ENCODE measurements around the gene CCHCR1.
"Not testable (repeated sequence)": the region's sequence is repeated elsewhere in the genome, so short reads cannot be mapped to it uniquely, and the experiment has no call there.

The CCHCR1 gene

DNA sequence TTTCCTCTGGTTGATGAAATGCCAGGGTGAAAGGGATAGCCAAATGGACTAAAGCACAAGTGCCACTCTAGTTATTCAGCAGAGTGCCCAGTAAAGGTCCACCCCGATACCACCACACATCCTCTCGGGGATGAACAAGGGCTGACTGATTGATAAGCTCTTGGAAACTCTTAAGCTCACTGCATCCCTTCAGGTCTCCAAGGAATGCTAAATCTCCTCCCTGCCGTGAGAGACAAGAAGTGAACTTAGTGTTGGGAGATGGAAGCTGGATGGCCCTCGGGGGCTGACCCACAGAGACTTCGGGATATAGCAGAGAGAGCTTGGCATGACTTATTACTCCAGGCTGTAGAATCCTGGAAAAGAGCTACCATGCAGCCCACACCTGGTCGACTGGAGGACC lies 26.3 kb upstream of the CCHCR1 start:
- DNase-seq (ENCODE audit: low spot score) = not testable (repeated sequence)

DNA sequence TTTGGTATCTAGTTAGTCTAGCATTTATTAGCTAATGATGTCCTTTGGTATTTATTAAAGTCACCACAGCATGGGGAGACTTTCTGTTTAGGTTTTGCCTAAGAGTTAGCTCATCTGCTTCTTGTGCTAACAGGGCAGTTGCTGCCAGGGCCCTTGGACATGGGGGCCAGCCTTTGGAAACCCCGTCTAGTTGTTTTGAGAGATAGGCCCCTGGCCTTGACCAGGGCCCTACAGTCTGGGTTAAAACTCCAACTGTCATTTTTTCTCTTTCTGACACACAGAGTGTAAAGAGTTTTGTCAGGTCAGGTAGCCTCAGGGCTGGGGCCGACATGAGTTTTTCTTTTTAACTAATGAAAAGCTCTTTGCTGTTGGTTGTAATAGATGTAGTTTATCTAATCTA lies 25.7 kb upstream of the CCHCR1 start:
- DNase-seq (ENCODE audit: low spot score) = not testable (repeated sequence)

DNA sequence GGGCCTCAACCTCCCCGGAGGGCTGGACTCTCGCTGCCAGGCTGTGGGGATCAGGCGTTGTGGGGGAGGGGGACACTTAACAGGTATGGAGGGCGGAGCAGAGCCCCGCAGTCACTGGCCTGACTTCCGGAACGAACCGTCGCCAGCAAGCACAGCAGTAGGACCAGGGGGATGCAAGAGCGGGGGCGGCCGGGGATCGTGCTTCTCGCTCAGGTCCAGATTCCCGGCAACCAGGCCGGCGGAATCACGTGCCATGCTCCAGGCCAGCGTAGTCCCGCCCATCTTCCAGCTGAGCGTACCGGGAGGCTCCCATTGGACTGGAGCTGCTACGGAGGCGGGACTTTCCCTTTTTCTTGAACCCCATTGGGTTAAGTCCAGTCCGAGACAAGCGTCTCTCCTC lies 22.9 kb upstream of the CCHCR1 start:
- DNase-seq (ENCODE audit: low spot score) = peak; percentile 84

DNA sequence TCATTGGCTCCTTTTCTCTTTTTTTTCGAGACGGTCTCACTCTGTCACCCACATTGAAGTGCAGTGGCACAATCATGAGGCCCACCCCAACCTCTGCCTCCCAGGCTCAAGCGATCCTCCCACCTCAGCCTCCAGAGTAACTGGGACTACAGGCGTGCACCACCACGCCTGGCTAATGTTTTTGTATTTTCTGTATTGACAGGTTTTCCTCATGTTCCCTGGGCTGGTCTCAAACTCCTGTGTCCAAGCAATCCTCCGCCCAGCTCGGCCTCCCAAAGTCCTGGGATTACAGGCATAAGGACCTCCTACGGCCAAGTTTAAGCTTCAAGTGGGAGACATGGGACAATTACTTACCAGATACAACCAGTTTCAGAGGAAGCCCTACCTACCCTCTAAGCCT lies 22.3 kb upstream of the CCHCR1 start:
- DNase-seq (ENCODE audit: low spot score) = no peak

DNA sequence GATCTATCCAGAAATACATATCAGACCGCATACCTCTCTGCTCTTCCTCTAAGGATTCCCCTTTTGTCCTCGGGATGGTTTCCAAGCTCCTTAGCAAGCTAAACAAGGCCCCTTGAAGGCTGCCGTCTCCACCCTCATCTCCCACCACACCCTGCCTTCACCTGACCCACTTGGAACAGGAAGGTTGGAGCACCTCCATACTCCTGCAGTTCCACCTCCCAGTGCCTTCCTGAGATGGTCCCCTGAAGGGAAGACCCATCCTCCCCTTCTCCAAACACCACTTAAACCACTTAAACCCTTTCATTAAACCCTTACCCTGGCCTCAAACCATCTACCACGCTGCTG lies 21.4 kb upstream of the CCHCR1 start:
- no peak for DNase-seq (ENCODE audit: low spot score)

DNA sequence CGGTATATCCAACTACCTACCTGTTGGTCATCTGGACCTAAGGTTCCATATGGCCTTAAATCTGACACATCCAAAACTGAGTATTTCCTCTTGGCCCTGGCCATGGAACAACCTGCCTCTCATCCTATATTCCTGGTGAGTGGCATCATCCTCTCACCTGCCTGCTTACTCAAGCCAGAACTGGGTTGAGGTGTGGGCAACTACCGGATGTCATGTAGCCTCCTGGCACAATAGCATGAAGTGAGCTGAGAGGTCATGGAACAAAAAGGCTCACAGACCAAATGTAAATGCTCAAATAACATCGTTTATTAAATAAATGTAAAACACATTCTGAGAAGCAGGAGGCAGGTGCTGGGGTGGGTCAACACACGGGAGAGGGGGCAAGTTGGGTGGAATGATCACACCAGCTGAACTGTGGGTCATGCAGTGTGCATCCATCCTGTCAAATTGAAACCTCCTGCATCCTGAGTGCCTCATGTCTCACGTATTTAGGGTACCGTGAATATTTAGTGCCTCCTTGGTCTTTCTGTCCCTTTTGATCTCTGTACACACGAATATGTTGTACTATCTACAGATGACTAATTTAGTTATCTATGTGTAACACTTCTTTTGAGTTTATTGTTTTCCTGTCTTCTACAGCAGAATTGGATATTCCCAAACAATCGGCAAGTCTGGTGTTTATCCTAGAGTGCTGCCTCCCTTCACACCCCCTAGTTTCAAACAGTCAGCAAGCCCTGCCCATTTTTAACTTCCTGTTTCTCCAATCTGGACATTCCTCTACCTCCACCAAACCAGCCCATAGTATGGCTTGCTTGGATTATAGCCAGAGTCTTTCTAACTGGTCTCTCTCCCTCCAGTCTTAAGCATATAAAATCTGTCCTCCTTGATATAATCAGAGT lies 20.8 kb upstream of the CCHCR1 start:
- DNase-seq (ENCODE audit: low spot score) = no peak

DNA sequence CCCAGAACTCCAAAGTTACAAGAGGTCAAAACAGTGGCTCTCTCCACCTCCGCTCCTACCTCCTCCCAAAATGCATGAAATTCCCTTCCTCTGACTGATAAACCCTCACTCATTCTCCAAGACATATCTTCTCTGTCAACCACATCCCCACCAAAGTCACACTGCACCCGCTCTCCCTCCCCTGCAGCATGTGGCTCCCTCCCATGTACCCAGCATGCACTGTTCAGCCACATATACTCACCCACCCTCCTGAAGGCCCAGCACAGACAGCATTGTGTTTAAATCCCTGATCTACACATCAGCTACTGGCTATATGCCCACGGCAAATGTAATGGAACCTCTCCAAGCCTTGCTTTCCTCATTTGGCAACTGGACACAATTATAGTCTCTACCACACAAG lies 18.4 kb upstream of the CCHCR1 start:
- DNase-seq (ENCODE audit: low spot score) = no peak

DNA sequence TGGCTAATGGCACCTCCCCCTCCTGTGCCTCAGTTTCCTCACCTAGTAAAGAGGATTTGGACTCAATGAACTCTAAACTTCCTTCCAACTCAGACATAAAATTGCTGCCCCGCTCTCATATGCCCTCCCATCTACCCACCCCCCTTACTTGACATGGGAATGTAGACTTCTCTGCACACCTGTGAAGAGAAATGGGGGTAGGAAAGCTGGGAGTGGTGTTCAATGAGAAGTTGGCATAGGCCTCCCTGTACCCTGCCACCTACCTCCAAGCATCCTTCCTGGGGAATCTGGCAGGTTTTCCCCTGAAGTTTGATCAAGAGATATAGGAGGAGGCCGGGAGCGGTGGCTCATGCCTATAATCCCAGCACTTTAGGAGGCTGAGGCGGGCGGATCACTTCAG lies 16.8 kb upstream of the CCHCR1 start:
- no peak for DNase-seq (ENCODE audit: low spot score)

DNA sequence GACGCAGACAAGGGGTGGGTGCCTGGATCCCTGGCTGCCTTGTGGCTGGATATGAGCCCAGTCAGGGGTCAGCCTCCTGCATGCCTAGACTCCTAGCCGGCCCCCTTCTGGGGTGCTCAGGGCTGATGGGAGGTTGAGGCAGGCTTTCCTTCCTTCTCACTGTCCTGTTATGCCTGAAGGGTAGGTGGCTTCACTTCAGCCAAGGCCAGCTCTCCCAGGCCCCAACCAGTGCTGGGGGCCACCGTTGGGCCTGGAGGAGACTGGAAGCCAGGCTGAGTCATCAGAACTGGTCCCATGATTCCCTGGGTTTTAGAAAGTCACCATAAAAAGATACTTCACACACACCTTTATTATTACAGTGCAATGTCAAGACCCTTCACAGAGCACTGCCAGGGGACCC lies 15.8 kb upstream of the CCHCR1 start:
- DNase-seq (ENCODE audit: low spot score) = no peak

DNA sequence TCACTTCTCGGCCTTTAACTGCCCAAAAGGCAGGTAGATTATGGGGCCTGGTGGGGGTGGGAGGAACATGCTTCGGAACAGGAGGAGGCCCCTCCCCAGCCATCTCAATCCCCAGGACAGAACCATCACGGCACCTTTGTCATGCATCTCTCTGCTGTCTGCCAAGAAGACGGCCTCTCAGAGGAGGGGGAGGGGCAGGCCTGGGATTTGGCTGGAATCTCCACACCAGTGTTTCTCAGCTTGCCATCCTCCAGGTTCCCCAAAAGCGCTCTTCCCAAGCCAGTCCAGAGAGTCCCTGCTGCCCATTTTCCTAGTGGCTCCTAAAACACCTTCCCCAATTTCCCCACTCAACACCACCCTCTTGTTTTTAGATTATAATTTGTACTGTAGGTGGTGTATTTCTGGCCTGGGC lies 15.4 kb upstream of the CCHCR1 start:
- DNase-seq (ENCODE audit: low spot score) = no peak

DNA sequence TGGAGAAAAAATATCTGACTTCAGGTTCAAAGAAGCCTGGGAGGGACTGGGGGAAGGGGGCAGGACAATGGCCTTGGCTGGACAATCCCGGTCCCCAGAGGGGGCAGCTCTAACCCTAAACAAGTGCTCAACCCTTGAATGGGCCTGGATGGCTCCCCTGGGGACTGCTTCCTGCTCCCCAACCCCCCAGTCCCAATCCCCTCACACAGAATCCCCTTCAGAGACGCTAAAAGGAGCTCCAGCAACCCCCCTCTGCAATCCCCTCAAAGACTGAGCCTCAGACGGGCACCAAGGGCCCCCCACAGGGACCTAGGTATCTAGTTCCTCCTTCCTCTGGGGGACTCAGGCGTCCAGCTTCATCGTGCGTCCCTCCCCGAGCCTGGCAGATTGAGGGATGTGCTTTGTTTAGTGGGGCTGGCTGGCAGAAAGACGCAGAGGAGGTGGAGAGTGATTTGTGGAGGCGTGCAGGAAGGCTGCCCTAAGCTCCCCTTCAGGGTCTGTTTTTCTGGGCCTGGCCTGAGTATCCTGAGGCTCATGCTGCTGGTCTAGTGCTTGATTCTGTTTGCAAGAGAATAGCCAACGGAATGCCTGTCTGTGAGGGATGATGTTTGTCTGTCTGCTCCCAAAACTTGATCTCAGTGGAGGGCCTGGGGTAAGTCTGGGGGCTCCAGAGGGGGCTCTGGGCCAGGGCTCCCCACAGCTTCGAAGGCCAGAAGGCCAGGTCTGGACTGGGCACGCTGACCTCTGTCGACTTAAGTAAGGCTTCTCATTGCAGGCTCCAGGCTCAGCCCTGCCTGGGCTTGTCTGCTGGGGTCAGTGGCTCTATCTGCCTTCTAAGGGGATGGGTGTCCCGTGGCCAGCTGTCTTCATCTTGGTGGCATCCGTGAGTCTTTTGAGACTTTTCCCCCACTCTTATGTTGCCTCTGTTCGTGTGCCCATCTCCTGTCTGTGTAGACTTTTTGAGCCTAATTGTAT lies 14.6 kb upstream of the CCHCR1 start:
- no peak for DNase-seq (ENCODE audit: low spot score)

DNA sequence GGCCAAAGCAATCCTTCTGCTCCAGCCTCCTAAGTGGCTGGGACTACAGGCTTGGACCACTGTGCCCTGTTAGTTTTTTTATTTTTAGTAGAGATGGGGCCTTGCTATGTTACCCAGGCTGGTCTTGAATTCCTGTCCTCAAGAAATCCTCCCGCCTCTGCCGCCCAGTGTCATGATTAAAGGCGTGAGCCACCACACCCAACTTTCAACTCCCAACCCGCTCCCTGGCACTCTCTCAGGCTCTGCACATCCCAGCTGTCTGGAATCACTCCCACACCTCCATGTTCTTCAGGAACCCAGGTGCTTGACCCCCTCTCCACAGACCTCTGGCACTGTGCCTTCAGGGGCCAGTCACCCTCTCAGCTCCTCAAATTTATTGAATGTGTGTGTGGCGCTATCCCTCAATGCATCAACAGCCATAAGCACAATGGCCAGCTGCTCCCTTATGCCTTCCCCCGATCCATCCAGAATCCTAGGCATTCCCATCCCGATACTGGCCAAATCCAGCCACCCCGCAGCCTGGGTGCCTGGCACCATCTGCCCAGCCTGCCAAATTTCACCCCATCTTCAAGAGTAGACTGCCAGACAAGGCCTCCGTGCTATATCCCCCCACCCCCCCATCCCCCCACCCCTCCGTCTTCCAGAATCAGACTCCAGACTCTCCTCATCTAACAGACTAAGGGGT lies 13.5 kb upstream of the CCHCR1 start:
- DNase-seq (ENCODE audit: low spot score) = no peak

DNA sequence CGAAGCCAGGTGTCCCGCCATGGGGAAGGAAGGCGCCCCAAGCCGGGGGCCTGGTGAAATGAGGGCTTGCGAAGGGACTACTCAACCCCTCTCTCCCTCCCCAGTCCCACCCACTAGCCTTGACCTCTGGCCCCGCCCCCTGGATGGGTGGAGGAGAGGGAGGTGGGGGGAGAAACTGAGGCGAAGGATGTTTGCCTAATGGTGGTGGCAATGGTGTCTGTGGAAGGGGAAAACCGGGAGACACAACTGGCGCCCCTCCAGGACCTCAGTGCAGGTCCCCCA lies 12.9 kb upstream of the CCHCR1 start, which contains the start of gene POU5F1:
TSS of gene POU5F1 (minus strand) at position 83 of the 282 bp plus-strand sequence. CDS start at position 21, 62 bp downstream.
- no peak for DNase-seq (ENCODE audit: low spot score)

DNA sequence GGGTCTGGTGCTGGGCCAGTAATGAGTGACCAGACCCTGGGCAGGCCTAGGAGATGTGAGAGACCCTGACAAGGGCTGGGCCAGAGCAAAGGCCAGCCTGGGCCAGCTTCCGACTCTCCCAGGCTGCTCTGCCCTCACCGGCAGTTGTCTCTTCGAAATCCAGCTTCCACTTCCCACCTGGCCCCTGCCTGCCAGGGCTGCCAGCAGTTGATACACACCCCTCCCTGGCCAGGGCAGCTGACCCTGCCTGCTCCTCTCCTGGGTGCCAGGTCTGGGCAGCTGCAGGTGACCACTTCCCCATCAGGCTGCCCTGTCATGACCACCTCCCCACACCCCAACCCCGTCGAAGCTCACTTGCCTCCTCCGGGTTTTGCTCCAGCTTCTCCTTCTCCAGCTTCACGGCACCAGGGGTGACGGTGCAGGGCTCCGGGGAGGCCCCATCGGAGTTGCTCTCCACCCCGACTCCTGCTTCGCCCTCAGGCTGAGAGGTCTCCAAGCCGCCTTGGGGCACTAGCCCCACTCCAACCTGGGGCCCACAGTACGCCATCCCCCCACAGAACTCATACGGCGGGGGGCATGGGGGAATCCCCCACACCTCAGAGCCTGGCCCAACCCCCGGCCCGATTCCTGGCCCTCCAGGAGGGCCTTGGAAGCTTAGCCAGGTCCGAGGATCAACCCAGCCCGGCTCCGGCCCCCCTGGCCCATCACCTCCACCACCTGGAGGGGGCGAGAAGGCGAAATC lies 12.4 kb upstream of the CCHCR1 start:
- not testable (repeated sequence) for DNase-seq (ENCODE audit: low spot score)

DNA sequence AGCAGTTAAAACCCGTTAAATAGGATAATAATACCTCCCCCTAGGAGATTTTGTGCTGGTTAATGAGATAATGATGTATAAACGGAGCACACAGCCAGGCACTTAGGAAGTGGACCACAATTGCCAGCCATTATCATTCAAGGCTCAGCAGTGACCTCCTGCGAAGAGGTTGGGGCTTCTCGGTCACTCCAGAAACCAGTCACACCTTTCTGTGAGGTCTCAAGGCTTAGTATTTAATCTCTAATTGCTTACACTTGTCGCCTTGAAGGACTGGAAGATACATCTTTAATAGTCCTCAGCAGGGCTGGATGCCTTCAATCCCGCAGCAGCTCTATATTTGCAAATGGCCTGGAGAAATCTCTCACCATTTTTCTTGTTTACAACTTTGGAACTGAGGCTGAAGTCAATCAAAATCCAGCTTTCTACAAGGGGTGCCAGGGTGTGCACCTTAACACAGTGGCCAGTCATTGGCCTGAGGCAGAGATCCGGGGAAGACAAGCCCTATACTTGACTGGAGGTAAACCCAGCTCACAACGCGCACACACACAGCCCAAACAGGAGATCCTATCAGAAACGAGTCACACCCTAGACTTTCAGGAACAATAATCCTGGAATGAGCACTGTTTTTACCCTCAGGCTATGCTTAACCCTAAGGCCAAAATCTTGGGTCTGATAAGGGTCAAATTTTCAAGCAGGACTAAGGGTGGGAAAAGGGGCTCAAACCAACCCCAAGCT lies 11.7 kb upstream of the CCHCR1 start:
- DNase-seq (ENCODE audit: low spot score) = no peak

DNA sequence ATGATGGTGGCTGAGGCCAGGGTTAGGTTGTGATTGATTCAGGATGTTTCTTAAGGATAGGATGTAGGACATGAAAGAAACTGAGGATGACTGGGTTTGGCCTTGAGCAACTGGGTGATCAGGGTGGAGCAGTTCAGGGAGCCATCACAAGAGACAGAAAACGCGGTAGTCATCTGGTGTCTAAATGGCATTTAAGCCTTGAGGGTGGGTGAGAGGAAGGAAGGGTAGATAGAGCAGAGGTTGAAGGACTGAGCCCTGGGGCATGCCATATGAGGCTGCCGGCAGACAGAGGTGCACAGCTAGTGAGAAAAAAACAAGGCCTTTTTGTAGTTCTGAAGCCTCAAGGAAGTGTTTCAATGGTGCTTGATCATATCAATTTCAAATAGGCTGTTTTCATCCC lies 11.0 kb upstream of the CCHCR1 start:
- DNase-seq (ENCODE audit: low spot score) = no peak

DNA sequence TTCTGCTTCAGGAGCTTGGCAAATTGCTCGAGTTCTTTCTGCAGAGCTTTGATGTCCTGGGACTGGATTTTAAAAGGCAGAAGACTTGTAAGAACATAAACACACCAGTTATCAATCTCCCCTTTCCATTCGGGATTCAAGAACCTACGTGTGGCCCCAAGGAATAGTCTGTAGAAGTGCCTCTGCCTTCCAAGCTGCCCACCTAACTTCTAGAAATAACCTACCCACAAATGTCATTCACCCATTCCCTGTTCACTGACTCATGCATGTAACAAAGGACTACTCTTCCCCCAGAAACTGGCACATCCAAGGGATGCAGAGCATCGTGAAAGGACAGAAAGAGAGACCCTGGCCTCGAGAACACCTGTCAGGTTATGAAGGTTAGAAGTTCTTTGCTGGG lies 8.4 kb upstream of the CCHCR1 start:
- DNase-seq (ENCODE audit: low spot score) = no peak

DNA sequence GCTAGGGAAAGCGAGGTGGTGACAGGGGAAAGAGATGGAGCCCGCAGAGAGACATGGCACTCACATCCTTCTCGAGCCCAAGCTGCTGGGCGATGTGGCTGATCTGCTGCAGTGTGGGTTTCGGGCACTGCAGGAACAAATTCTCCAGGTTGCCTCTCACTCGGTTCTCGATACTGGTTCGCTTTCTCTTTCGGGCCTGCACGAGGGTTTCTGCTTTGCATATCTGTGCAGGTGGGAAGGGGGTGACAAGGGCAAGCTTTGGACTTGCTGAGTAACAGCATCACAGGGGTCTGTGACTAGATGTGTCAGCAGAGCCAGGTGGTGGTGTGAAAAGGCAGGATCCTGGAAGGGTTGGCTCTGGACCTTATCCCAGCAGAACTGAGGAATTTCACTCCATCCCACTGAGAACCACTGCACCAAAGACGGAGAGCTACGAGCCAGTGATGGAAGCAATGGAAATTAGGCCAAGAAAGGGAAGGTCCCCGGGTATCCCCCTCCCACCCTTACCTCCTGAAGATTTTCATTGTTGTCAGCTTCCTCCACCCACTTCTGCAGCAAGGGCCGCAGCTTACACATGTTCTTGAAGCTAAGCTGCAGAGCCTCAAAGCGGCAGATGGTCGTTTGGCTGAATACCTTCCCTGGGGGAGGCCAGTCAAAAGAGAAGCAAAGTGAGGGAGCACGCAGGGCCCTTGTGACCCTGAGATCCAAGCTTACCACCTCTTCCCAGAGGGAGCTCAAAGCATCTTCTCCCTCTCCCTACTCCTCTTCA lies 7.6 kb upstream of the CCHCR1 start:
- peak; percentile 34 for DNase-seq (ENCODE audit: low spot score)

DNA sequence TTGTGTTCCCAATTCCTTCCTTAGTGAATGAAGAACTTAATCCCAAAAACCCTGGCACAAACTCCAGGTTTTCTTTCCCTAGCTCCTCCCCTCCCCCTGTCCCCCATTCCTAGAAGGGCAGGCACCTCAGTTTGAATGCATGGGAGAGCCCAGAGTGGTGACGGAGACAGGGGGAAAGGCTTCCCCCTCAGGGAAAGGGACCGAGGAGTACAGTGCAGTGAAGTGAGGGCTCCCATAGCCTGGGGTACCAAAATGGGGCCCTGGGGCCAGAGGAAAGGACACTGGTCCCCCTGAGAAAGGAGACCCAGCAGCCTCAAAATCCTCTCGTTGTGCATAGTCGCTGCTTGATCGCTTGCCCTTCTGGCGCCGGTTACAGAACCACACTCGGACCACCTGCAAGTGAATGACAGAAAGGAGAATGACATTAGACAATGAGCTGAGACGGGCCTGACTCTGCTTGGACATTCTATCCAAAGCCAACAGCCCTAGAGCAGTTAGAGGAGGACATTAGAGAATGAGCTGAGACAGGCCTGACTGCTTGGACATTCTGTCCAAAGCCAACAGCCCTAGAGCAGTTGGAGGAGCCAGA lies 7.0 kb upstream of the CCHCR1 start:
- DNase-seq (ENCODE audit: low spot score) = not testable (repeated sequence)

DNA sequence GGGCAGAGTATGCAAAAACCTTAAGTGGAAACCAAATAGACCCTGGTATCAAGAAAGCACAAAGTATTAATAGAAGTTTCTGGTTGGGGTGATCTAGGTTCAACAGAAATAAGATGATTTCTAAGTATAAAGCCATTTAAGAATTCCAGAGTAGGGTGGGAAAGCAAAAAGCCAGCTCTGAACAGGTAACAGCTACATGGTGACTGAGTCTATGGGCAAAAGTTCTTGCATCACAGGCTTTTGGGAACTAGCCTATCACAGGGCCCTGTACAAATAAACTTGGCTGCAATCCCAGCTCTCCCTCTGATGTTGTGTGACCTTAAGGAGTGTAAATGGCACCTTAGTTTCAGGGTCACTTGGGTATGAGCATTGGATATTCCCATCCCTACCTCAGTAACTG lies 6.3 kb upstream of the CCHCR1 start:
- no peak for DNase-seq (ENCODE audit: low spot score)

Data from NAMALWA (cell line).